ENCODE results near the gene STARD7.
A peak's percentile ranks its signal among the peaks of the same experiment; 100 is the strongest.

Gene STARD7

GRCh38 chr2:96181529-96181928 is 27.1 kb downstream of the STARD7 start:
- TF ChIP-seq CTCF (conservative IDR thresholded peaks at IDR 0.05) (no peak), ZFX (IDR thresholded peaks at IDR 0.05) (no peak)
- no peak overlapping the region for H3K27ac ChIP-seq

GRCh38 chr2:96180521-96180920 is 28.1 kb downstream of the STARD7 start:
- H3K27ac ChIP-seq, result no peak overlapping the region
- TF ChIP-seq ZFX (IDR thresholded peaks at IDR 0.05) (no peak), CTCF (conservative IDR thresholded peaks at IDR 0.05) (no peak)

GRCh38 chr2:96180002-96180401 is 28.6 kb downstream of the STARD7 start:
- H3K27ac ChIP-seq, result no peak overlapping the region
- TF ChIP-seq CTCF (conservative IDR thresholded peaks at IDR 0.05) (no peak), ZFX (IDR thresholded peaks at IDR 0.05) (no peak)

- TF ChIP-seq ZFX (IDR thresholded peaks at IDR 0.05), result no peak
- TF ChIP-seq CTCF (conservative IDR thresholded peaks at IDR 0.05), result no peak
- no peak overlapping the region for H3K27ac ChIP-seq
Observed at GRCh38 chr2:96176661-96177060, 32.0 kb downstream of the STARD7 start.

GRCh38 chr2:96175951-96176350 is 32.7 kb downstream of the STARD7 start:
- H3K27ac ChIP-seq, result no peak overlapping the region
- TF ChIP-seq ZFX (IDR thresholded peaks at IDR 0.05), result no peak
- TF ChIP-seq CTCF (conservative IDR thresholded peaks at IDR 0.05), result no peak

- H3K27ac ChIP-seq, result no peak overlapping the region
- TF ChIP-seq ZFX (IDR thresholded peaks at IDR 0.05), result no peak
- TF ChIP-seq CTCF (conservative IDR thresholded peaks at IDR 0.05), result peak; percentile 95
Observed at GRCh38 chr2:96174251-96175144, 34.1 kb downstream of the STARD7 start.

- no peak overlapping the region for H3K27ac ChIP-seq
- TF ChIP-seq ZFX (IDR thresholded peaks at IDR 0.05) (no peak), CTCF (conservative IDR thresholded peaks at IDR 0.05) (no peak)
Observed at GRCh38 chr2:96171831-96172230, 36.8 kb downstream of the STARD7 start.

Data from C4-2B (cell line).